RWPE1 (cell line): Measurements from ENCODE around the gene LHFPL3.

Source experiments
- CTCF ChIA-PET: fragments of 350-600 bp; sonication (Branson Sonifier 250); formaldehyde crosslinking; extraction: SDS; loops from one replicate; lab custom pipeline; 2021; lab: Yijun Ruan, JAX
- POLR2A ChIA-PET: fragments of 400-600 bp; formaldehyde crosslinking; extraction: SDS; loops from one replicate; lab custom pipeline; 2020; ENCODE audit warnings: antibody characterized with exemption; ENCODE audit not compliant: low non-redundant PET; lab: Yijun Ruan, JAX
- DNase-seq: peaks from one replicate; pipeline ENCODE4 v3.0.0; 2012; ENCODE audit warnings: low spot score
- H3K27ac ChIP-seq: fragments of 450-650 bp; 2 replicates; pipeline ENCODE4 v1.5.1; 2017
- CTCF ChIP-seq: fragments of 450-650 bp; conservative IDR thresholded peaks from 2 replicates; pipeline ENCODE4 v1.5.1; 2017; ENCODE audit warnings: low read depth, mild to moderate bottlenecking

The LHFPL3 gene

GRCh38 chr7:104444017-104444416 is 115.6 kb downstream of the LHFPL3 start:
- TF ChIP-seq CTCF = no peak
- ChIA-PET POLR2A (no interaction called here), CTCF (no interaction called here)
- DNase-seq = no peak
- no peak overlapping the region for H3K27ac ChIP-seq

GRCh38 chr7:104445393-104445792 is 117.0 kb downstream of the LHFPL3 start:
- no peak for DNase-seq
- ChIA-PET CTCF (interaction anchor here (0.7 kb wide), 1 partner anchor 400 kb away, joined by 3 read pairs; no protein-coding TSS in a partner anchor), POLR2A (no interaction called here)
- TF ChIP-seq CTCF = no peak
- no peak overlapping the region for H3K27ac ChIP-seq

GRCh38 chr7:104450861-104451260 is 122.5 kb downstream of the LHFPL3 start:
- no peak for DNase-seq
- POLR2A ChIA-PET = no interaction called here
- no peak for TF ChIP-seq CTCF
- H3K27ac ChIP-seq = no peak overlapping the region
- CTCF ChIA-PET = no interaction called here

- POLR2A ChIA-PET = no interaction called here
These were observed 124.8 kb downstream of the LHFPL3 start for GRCh38 chr7:104453190-104453589.

GRCh38 chr7:104458875-104459274 is 130.5 kb downstream of the LHFPL3 start:
- no peak for DNase-seq
- POLR2A ChIA-PET = no interaction called here
- TF ChIP-seq CTCF = no peak
- CTCF ChIA-PET = no interaction called here
- no peak overlapping the region for H3K27ac ChIP-seq

More at GRCh38 chr7:104453190-104453589, 124.8 kb downstream of the LHFPL3 start:
- H3K27ac ChIP-seq = no peak overlapping the region
- no peak for DNase-seq
- CTCF ChIA-PET = no interaction called here
- no peak for TF ChIP-seq CTCF

- TF ChIP-seq CTCF = no peak
- CTCF ChIA-PET = interaction anchor here (0.6 kb wide), 1 partner anchor 14 kb away, joined by 3 read pairs; no protein-coding TSS in a partner anchor
- no peak overlapping the region for H3K27ac ChIP-seq
- POLR2A ChIA-PET = no interaction called here
- no peak for DNase-seq
These were observed 140.9 kb downstream of the LHFPL3 start for GRCh38 chr7:104469166-104469820.
